Stimulated activated CD4-positive, alpha-beta T cell treated with anti-CD3 and anti-CD28 coated beads, TNF-alpha, amount 100 ng/mL, for 1 hour (primary cell): ENCODE data around the gene SPATA25.
A peak's percentile ranks its signal among the peaks of the same experiment; 100 is the strongest.
"Not testable (repeated sequence)": the region's sequence is repeated elsewhere in the genome, so short reads cannot be mapped to it uniquely, and the experiment has no call there.

Experiments
- DNase-seq, 3 donors: peaks; one replicate each; pipeline ENCODE4 v3.0.0-alpha.2; 2020; ENCODE audit warnings: low read depth in 3 of 3, low spot score in 1 of 3

The SPATA25 gene, protein sequence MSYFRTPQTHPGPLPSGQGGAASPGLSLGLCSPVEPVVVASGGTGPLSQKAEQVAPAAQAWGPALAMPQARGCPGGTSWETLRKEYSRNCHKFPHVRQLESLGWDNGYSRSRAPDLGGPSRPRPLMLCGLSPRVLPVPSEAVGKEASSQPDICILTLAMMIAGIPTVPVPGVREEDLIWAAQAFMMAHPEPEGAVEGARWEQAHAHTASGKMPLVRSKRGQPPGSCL

DNA sequence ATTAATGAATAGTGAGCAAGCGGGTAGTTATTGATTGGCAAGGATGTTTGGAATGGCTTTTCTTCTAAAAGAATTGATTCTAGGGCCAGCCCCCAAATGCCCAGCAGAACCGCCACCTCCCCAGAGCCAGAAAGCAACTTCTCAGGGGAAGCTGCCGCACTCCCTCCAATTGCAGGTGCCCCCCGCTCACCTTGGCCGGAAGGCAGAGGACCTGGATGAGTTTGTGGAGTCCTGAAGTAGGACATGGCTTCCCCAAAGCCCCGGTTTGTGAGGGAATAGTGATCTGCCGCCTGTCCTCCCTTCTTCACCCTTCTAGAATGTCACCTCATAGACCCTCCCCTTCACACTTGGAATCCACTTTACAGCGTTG lies at the start of gene SPATA25:
TSS of gene SPATA25 (minus strand) at position 277 of the 370 bp plus-strand sequence. CDS start at position 245, 32 bp downstream.
- DNase-seq, result no peak

DNA sequence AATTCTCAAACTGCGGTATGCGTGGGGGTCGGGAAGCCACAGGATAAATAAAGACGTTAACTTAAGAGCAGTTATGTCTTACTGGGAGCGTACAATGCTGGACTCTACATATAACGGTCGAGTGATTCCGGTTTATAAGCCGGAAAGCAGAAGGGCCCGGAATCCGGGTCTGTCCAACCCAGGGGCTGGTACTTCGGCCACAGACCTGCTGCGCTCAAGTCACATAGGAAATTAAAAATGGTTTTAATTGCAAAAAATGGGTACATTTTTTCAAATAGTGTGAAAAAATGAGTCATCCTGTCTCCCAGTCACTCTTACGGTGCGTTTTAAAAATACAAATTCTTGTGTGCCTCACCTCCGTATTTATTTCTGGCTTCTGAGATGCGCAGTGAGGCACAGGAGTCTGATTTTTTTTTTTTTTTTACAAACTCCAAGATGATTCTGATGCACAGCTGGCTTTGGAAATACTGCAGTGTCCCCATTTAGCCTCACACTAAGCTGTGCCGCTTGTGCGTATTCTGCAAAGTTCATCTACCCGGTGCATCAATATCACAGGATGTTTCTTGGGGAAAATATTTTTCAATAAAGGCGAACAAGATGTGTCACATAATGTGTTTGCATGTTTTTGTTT lies 48.1 kb upstream of the SPATA25 start:
- DNase-seq, result no peak

DNA sequence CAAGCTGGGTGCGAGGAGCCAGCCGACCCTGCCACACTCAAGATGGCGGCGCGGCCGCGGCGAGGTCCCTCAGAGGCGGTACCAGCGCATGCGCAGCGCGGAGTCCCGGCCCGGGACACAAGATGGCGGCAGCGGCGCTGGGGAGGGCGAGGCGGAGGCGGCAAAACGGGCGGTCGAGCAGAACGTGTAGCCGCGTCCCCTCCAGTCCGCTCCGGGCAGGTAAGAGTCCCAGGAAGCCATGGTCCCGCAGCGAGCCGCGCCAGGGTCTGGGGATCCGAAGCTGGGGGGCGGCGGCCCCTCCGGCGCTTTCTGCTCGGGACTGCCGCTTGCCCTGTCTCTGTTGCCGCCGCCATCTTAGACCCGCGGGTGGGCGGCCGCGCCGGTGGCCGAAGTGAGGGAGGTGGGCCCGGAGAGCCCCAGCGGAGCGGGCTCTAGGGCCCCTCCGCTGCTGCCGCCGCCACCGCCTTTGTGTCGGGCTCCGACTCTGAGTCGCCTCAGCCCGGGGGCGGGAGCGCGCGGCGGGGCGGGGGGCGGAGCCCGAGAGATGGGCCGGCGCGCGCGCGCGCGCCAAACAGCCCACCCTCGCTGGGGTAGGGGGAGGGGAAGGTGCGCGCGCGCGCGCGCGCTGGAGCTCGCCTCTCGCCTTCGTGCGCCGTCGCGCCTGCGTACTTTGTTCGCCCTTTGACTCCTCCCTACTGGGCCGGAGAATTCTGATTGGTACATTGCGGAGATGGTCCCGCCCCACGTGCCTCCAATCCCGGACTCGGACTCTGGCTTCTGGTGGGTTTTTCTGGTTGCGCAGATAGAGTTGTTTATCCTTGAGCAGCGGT lies 47.4 kb upstream of the SPATA25 start, which contains the start of gene PCIF1:
TSS of gene PCIF1 (plus strand) at position 98 of the 830 bp plus-strand sequence. CDS start 4,317 bp downstream, outside the sequence.
- DNase-seq, result peak; percentile 97 to 99 (median 98)

DNA sequence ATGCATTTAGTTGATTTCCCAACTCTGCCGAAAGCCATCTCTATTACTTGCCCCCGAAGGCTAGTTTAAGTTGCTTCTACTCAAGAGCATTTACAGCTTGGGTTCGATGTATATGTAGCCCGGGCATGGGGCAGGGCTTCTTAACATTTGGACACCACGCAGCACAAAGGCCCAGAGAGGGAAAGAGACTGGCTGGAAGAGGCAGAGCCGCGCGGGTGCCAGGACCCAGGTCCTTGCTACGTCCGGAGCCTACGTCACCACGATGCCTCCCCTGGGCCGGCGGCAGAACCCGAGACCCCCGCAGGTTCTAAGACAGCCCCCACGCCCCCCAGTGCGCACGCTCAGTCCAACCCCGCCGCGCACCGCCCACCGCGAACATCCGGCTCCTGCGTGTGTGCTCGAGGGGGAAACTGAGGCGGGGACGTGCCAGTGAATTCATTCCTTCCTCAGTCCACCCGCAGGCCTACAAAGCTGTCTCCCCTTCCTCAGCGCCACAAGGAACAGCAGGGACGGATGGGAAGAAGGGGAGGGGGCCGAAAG lies 46.7 kb upstream of the SPATA25 start:
- no peak for DNase-seq

DNA sequence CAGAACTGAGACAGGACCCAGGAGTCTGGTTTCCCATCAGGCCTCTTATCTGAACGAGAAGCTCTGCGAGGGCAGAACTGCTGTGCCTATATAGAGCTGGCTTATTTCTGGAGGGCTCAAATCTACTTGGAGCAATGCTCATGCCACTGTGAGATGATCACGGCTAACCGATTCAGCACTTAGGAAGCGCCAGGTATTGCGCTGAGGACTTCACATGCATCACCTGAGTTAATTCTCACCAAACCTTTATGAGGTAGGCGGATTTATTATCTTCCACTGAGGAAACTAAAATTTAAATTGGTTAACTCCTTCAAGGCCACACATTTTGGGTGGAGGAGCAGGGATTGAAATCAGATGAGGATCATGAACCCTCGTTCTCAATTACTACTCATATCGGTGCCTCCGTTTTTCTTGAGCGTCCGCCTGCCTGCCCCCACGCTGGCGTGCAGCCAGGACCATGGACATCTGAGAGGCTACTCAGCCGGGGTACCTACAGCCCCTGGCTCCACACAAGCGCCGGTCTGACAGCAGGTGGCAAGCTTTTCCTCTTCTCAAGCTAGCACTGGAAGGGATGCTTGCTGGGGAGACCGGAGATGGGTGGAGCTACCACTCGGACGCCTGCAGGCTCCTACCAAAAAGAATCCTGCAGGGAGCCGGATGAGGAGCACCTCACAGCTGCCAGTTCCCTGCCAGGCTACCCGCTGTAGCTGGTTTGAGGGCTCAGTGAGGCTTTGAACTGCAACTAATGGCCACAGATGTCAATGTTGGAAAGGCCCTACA lies 46.0 kb upstream of the SPATA25 start:
- DNase-seq, result peak; percentile 22

DNA sequence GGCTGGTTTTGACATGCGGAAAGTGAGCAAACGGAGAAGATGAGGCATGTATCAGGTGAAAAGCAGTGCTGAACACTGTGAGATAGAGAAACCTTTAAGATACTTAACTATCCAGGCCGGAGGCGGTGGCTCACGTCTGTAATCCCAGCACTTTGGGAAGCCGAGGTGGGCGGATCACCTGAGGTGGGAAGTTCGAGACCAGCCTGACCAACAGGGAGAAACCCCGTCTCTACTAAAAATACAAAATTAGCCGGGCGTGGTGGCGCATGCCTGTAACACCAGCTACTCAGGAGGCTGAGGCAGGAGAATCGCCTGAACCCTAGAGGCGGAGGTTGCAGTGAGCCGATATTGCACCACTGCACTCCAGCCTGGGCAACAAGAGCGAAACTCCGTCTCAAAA lies 44.3 kb upstream of the SPATA25 start:
- not testable (repeated sequence) for DNase-seq

DNA sequence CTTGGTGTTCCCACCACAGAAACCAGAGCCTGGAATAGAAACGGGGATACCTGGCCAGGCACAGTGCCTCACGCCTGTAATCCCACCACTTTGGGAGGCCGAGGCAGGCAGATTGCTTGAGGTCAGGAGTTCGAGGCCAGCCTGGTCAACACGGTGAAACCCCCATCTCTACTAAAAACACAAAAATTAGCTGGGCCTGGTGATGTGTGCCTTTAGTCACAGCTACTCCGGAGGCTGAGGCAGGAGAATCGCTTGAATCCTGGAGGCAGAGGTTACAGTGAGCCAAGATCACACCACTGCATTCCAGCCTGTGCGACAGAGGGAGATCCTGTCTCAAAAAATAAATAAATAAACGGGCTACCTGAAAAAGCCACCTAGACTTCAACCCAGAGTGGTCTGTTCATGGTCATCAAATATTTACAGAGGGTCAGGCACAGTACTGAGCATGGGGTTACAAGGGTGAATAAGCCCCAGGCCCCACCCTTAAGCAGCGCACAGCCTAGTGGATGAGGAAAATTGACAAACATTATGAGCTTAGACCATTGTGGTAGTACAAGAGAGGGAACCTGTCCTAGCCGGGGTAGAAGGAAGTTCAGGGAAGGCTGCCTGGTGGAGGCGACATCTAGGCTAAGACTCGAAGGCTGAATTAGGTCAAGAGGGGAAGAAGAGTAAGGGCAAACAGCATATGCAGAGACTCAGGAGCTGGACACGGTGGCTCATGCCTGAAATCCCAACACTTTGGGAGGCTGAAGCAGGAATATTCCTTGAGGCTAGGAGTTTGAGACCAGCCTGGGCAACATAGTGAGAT lies 39.9 kb upstream of the SPATA25 start:
- no peak for DNase-seq

DNA sequence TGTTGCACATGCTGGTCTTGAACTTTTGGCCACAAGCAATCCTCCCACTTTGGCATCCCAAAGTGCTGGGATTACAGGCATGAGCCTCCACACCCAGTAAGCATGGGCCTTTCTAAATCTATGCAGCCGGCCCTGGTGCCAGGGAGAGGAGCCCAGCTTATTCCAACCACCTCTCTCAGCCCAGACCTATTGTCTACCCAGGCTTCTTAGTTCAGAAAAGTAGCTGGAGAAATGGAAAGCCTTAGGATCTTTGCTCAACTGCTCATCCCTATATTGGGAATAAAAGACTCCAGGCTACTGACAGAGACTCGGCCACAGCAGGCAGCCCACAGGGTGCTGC lies 39.3 kb upstream of the SPATA25 start:
- no peak for DNase-seq

DNA sequence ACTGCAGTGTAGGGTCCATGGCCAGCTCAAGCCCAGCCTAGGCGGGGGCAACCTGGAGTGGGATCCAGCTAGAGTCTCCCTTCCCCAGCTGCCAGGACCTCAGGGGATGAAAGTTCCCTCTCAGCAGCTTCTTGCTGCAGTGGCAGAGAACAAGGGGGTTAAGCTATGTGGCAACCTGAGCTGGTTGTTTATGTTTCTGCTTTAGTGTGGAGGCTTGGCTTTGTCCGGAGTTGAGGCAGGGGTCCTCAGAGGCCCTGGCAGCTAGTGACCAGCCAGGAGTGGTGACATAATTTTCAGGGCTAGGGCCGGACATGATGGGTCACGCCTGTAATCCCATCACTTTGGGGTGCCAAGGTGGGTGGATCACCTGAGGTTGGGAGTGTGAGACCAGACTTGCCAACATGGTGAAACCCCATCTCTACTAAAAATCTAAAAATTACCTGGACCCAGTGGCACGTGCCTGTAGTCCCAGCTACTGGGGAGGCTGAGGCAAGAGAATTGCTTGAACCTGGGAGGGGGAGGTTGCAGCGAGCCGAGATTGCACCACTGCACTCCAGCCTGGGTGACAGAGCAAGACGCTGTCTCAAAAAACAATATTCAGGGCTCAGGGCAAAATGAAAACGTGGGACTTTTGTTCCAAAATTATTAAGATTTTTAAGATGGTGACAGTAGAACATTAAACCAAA lies 38.5 kb upstream of the SPATA25 start:
- no peak for DNase-seq

DNA sequence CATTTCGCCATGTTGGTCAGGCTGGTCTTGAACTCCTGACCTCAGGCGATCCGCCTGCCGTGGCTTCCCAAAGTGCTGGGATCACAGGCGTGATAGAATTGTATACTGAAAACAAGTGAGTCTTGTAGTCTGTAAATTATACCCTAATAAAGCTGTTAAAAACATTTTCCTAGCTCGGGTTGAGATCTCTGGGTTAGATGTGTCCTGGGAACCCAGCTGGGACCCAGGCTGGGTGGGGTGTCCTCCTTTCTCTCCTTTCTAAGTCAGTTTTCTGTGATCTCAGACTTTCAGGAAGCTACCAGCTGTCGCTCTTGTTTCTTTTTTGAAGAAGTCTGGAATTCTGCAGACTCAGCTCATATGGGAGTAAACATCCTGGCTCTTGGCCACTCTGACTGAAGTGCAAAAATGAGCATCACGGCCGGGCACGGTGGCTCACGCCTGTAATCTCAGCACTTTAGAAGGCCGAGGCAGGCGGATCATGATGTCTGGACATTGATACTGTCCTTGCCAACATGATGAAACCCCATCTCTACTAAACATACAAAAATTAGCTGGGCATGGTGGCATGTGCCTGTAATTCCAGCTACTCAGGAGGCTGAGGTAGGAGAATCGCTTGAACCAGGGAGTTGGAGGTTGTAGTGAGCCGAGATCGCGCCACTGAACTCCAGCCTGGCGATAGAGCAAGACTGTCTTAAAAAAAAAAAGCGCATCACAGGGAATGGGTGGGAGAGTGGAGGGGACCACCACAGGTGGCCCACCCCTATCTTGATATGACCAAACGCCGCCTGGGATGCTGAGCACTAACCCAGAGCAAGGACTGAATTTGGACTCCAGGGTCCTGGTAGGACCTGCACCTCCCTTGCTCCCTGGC lies 37.2 kb upstream of the SPATA25 start:
- DNase-seq, result no peak

DNA sequence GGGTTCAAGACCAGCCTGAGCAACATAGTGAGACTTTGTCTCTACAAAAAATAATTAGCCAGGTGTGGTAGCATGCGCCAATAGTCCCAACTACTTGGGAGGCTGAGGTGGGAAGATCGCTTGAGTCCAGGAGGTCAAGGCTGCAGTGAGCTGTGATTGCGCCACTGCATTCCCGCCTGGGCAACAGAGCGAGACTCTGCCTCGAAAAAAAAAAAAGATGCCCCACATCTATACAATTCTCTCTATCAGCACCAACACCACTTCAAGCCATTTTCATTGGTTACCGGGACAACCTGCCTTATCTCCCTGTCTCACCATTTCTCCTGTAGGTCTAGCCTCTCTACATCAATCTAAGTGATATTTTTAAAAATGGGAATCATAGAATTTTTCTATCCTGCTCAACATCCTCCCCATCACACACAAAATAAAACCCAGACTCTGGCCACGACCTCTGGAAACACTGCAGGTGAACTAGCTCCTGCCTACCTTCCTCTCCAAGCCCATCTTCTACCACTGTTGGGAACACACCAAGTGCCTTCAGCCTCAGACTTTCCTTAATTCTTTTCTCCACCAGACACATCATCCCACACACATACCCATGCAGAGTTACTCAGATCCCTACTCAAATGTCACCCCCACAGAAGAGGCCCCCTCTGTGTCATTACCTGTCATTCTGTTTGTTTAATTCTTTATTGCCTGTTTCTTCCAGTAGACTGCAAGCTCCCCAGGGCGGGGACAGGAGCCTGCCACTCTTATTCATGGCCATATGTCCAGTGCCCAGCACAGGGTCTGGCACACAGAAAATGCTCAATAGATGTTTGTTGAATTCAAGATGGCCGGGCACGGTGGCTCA lies 34.1 kb upstream of the SPATA25 start:
- no peak for DNase-seq

DNA sequence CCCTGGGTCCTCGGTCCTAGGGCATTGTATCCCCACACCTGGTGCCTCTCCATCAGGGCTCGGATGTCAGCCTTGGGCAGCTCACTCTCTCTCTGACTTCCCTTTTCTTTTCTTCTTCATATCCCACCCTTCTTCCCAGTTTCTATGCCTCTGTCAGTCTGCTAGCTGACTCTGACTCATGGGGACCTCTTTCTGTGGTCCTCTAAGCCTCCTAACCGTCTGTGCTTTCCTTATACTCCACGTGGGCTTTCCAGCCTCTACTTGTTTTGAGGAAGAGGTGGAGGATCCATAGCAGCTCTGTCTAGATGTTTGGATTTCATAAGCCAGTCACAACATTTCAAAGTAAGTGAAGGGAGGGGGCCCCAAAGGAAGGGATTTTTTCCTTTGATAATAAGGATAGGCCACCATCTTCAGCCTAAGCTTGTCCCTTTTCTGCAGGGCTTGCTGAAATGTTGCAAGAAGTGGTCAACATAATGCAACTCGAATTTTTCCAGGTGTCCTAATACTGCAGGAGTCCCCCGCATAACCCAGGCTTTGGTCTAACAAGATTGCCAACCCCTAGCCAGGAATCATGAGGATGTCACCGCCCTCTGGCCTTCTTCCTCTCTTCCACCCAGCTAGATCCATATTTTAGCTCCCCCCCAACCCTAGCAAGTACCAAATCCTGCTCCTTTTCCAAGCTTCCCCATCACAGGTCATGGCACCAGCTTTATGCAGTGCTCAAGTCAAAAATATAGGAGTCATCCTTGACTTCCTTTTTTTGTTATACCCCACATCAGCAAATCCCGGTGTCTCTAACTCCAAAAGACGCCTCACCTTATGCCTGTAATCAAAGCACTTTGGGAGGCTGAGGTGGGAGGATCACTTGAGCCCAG lies 33.3 kb upstream of the SPATA25 start:
- no peak for DNase-seq

DNA sequence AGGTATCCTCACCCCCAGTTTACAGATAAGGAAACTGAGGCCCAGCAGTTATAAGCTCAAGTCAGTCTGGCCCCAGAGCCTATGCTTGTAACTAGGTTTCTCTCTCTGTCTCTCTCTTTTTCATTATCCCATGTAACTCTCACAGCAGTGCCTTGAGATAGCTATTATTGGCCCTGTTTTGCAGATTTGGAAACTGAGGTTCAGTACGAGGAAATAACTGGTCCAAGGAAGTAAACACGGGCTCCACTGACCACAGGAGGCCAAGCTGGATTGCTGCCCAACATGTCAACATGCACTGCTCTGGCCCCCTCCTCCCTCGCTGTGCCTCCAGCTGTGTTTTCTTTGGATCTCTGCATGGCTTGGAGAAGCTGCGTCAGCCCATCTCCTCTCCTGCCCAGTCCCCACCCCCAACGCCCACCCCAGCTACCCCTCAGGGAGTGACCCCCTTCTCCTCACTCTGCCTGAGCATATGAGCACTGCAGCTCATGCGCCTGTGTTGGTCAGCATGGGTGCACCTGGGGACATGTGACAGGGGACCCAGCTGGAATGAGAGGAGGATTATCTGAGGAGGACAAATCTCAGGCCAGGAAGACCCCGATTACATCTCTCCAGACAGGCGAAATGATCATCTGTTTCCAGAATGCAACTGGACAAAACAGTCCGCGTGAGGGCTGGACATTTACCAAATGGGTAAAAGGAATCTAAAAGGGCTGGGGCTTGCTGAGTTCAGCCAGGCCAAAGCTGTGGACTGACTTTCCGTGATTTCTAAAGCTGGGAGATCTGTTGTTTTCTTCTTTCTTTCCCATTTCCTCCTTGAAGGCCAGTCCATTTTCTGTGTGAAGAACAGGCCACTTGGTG lies 32.3 kb upstream of the SPATA25 start:
- DNase-seq, result no peak

DNA sequence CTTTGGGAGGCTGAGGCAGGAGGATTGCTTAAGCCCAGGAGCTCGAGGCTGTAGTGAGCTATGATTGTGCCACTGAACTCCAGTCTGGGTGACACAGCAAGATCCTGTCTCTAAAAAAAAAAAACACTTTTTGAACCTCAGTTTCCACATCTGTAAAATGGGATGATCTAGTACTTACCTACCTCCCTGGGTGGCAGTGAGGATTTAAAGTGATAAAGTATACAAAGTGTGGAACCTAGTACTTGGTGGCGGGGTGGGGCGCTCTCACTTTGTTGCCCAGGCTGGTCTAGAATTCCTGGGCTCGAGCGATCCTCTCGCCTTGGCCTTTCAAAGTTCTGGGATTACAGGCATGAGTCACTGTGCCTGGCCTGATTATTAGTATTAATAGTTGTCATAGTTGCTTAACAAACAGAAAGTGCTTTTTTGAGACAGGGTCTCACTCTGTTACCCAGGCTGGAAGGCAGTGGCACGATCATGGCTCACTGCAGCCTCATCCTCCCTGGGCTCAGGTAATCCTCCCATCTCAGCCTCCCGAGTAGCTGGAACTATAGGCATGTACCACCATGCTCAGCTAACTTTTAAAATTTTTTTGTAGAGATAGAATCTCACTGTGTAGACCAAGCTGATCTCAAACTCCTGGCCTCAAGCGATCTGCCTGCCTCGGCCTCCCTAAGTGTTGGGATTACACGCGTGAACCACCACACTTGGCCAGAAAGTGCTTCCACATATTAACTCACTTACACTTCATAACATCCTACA lies 31.5 kb upstream of the SPATA25 start:
- no peak for DNase-seq

DNA sequence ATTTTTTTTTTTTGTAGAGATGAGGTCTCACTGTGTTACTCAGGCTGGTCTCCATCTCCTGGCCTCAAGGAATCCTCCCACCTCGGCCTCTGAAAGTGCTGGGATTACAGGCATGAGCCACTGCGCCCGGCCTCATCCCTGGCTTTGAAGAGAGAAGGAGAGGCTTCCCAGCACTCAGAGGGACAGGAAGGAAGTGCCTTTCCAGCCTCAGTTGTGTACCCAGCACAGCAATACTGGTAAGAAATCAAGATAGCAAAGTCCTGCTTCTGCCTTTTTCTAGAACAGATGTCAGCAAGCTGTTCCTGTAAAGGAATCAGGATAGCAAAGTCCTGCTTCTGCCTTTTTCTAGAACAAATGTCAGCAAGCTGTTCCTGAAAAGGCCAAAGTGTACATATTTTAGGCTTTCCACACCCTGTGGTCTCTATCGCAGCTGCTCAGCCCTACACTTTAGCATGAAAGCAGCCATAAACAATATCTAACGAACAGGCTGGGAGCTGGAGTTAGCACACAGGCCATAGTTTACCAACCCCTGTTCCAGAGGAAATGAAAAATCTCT lies 30.8 kb upstream of the SPATA25 start:
- DNase-seq, result no peak
